RKO (cell line): ENCODE measurements around the gene ABHD1.
"Not testable (repeated sequence)": the region's sequence is repeated elsewhere in the genome, so short reads cannot be mapped to it uniquely, and the experiment has no call there.

Experiments used
- DNase-seq: peaks from one replicate; pipeline ENCODE4 v3.0.0-alpha.2; 2016; ENCODE audit warnings: low spot score

Gene ABHD1

DNA sequence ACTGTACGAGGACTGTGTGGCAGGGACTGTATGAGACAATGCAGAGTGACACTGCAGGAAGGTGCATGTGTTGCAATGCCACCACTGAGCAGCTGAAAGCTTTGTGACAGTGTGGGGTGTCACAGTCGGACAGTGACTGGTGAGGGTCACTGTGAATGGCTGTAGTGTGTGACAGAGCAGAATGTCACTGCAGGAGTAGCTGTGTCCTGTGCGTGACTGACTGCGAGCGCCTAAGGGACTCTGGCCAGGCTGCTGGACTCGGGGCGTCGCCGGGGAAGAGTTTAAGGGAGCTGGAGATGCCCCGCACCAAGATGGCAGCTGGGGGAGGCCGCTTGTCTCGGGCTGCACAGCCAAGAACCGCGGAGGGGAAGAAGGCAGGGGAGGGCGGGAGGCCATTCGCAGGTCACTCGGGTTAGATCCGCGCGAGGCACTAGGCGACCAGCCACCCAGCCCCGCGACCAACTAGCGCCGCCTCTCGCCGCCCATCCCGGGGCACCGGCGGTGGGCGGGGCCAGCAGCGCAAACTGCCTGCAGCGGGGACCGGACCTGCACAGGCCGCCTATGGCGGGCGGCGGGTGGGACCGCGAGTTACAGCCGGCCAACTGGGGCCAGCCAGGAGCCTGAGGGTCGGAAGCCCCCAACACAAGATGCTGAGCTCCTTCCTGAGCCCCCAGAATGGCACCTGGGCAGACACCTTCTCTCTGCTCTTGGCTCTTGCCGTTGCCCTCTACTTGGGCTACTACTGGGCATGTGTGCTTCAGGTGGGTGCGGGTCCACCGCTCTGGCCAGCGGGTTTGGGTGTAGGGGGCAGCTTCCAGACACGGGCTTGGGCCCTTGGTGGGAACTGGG lies at the start of gene ABHD1:
ABHD1 (plus strand) TSS at position 514 of the 849 bp plus-strand sequence; CDS start at position 648, 134 bp downstream.
- no peak for DNase-seq

DNA sequence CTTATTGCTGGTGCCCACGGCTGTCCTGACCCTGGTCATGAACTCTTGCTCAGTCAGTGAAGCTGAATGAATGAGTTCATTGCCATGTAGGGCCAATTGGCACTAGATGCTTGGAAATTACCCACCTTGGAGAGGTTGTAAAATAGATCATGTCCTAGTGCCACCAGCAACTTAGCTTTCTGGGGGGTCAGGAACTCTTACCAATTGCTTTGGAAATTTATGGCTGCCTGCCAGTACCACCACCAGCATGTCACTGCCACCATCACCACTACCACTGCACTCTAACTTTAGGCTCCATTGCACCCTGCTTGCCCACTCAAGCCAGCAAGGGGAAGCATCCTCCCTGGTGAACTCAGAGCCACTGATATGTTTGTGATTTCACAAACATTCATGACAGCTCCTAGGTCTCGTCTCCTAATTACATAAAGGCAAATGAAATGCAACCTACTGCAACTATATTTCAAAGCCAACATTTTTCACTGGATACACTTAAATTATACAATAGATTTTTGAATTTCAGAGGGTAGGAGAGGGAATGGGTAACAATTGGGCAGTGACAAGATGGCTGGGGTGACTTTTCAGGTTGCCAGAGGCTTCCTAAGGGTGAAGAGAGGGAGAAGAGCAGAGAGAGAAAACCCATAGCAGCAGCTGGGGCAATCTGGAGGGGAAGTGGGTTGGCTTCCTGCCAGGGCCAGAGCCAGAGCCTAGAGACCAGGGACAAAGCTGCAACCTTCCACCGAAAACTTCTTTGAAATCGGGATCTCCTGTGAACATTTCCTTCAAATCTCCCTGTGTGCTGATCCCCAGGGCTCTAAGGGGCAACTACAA lies 48.7 kb upstream of the ABHD1 start:
- no peak for DNase-seq

DNA sequence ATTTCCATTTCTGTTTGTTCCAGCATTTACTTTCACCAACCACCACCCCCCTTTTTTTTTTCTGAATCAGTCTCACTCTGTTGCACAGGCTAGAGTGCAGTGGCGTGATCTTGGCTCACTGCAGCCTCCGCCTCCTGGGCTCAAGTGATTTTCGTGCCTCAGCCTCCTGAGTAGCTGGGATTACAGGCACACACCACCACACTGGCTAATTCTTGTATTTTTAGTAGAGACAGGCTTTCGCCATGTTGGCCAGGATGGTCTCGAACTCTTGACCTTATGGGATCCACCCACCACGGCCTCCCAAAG lies 48.1 kb upstream of the ABHD1 start:
- DNase-seq: not testable (repeated sequence)

DNA sequence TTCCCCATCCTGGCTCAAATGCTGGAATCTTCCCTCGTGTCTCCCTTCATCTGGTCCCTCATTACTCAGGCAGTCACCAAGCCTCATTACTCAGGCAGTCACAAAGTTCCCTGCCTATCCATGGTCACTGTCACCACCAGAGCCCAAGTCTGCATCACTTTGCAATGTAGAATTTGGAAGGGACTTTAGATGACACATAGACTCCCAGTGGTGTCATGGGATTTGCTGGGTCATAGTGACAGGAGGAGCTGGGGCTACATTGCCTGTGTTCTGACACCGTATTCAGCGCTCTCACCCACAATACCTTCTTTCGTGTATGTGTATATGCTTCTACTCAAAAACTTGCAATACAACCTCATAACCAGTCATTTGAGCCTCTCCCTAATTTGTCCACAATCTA lies 47.3 kb upstream of the ABHD1 start:
- DNase-seq: no peak

DNA sequence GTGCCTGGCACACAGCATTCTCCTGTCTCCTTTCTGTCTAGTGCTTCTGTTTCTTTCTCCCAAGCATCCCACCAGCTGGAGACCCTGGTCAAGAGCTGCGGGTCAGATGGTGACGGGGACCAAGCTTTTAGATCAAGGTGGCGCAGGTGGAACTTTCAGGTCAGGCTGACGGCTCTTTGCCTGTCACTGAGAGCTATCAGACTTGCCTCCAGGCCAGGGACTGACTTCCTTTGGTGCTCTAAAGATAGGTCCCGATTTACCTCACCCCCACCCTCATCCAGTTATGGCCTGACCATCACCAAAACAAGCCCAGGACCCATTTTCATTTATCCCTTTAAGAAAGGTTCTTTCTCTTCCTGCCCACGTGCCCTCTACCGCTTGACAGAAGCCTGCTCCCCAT lies 46.4 kb upstream of the ABHD1 start:
- no peak for DNase-seq

DNA sequence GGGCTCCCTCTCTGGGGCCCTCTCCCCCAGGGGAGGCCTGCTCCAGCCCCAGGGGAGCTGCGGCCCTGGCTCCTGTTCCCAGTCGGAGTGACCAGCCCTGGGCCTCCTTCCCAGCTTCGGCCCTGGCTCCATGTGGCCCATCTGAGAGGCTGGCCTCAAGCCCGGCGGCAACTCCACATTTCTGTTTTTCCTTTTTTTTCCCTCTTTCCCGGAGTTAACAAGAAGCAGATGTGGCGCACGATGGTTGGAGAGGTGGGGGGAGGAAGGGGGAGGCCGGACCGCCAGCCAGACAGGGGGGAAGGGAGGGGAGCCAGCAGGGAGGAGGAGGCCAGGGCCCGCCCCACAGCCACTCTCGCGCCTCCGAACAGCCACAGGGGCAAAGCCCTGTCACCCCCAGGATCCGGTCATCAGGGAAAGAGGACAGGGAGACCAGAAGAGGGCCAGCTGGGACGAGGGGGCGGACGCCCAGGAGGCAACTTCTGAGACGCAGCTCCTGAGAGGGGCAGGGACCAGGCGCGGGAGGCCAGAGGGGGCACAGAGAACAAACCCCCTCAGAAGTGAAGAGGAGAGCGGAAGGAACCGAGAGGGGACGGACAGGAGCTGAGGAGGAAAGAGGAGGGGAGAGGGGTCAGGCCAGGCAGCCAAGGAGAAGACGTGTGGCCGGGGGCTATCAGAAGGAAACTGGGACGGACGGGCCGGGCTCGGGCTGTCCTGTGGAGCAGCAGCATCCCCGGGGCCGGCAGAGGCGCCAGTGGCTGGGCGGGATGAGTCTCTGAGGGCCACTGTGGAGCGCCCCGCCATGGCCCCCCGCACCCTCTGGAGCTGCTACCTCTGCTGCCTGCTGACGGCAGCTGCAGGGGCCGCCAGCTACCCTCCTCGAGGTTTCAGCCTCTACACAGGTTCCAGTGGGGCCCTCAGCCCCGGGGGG lies 45.1 kb upstream of the ABHD1 start, which contains the start of gene EMILIN1:
EMILIN1 (plus strand) TSS at position 349 of the 928 bp plus-strand sequence; CDS start at position 800, 451 bp downstream.
- no peak for DNase-seq

GRCh38 chr2:27079233-27080139 lies 44.1 kb upstream of the ABHD1 start:
- no peak for DNase-seq

GRCh38 chr2:27080140-27080469 lies 43.5 kb upstream of the ABHD1 start:
- no peak for DNase-seq

GRCh38 chr2:27080603-27080936 lies 43.0 kb upstream of the ABHD1 start:
- DNase-seq: no peak

DNA sequence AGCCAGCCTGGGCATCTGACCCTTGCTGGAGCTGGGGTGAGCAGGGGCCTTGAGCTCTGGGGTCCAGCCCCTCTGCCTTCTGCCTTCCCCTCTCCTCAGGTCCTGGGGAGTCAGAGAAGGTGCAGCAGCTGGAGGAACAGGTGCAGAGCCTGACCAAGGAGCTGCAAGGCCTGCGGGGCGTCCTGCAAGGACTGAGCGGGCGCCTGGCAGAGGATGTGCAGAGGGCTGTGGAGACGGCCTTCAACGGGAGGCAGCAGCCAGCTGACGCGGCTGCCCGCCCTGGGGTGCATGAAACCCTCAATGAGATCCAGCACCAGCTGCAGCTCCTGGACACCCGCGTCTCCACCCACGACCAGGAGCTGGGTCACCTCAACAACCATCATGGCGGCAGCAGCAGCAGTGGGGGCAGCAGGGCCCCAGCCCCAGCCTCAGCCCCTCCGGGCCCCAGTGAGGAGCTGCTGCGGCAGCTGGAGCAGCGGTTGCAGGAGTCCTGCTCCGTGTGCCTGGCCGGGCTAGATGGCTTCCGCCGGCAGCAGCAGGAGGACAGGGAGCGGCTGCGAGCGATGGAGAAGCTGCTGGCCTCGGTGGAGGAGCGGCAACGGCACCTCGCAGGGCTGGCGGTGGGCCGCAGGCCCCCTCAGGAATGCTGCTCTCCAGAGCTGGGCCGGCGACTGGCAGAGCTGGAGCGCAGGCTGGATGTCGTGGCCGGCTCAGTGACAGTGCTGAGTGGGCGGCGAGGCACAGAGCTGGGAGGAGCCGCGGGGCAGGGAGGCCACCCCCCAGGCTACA lies 41.4 kb upstream of the ABHD1 start:
- no peak for DNase-seq

- DNase-seq: no peak
These were observed 40.7 kb upstream of the ABHD1 start for GRCh38 chr2:27082773-27083409.

DNA sequence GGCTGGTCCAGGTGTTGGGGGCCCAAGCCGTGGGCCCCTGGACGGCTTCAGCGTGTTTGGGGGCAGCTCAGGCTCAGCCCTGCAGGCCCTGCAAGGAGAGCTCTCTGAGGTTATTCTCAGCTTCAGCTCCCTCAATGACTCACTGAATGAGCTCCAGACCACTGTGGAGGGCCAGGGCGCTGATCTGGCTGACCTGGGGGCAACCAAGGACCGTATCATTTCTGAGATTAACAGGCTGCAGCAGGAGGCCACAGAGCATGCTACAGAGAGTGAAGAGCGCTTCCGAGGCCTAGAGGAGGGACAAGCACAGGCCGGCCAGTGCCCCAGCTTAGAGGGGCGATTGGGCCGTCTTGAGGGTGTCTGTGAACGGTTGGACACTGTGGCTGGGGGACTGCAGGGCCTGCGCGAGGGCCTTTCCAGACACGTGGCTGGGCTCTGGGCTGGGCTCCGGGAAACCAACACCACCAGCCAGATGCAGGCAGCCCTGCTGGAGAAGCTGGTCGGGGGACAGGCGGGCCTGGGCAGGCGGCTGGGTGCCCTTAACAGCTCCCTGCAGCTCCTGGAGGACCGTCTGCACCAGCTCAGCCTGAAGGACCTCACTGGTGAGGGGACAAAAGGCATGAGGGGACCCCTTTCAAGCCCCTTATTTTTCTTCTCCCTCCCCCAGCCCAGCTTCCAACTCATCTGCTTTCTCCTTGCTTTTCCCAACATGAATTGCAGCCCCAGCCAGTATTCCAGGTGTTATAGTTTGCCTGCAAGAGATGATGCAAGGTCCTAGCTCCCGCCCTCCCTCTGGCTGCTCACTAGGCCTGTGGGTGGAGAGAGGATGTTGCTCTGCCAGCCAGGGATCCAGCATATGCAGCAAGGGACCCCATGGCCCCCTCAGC lies 40.0 kb upstream of the ABHD1 start:
- no peak for DNase-seq

- no peak for DNase-seq
These were observed 39.1 kb upstream of the ABHD1 start for GRCh38 chr2:27084297-27085061.

DNA sequence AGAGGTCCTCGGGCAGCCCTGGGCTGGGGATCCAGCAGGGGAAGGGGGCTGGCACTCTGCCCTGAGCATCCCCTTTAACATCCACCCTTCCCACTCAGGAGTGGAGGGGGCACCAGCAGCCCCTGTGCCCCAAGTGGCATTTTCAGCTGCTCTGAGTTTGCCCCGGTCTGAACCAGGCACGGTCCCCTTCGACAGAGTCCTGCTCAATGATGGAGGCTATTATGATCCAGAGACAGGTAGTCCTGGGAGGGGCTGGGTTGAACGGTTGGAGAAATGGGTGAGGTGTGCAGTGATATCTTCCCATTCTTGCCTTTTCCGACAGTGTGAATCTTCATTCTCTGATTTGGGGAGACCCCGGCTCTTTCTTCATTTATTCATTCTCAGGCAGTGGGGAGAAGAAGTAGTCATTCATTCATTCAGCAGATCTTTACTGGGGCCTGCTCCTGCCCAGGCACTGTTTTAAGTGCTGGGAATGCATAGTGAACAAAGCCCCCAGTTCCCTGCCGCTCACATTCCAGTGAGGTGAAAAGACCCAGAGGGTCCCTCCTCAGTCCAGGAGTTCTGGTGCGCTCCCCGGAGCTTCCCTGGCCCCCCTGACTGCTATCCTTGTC lies 38.4 kb upstream of the ABHD1 start:
- no peak for DNase-seq

DNA sequence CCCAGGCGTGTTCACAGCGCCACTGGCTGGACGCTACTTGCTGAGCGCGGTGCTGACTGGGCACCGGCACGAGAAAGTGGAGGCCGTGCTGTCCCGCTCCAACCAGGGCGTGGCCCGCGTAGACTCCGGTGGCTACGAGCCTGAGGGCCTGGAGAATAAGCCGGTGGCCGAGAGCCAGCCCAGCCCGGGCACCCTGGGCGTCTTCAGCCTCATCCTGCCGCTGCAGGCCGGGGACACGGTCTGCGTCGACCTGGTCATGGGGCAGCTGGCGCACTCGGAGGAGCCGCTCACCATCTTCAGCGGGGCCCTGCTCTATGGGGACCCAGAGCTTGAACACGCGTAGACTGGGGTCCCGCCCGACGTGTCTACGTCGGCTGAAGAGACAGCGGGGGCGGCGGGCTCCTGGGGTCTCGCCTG lies 37.9 kb upstream of the ABHD1 start:
- peak; percentile 70 for DNase-seq

- DNase-seq: peak; percentile 92
These were observed 37.4 kb upstream of the ABHD1 start for GRCh38 chr2:27086090-27086723.
